Omental fat pad (tissue), 4 donors: ENCODE results near the gene ZNF511. TPM values are rescaled to one million over a fixed set of nuclear protein-coding genes. Genes with fewer than 3 reads are reported as not detected.

Experiments
- ATAC-seq: fragments of 150-250 bp; one replicate; pipeline ENCODE4 v1.9.1; 2016; ENCODE audit warnings: mild to moderate bottlenecking, moderate library complexity; ENCODE audit not compliant: low FRiP score
- DNase-seq: peaks from one replicate; pipeline ENCODE4 v3.0.0-alpha.2; 2019; ENCODE audit warnings: low spot score
- total RNA-seq, 4 donors: library from RNA; depleted of rRNA; stranded (reverse); fragments of >200 nt; gene quantifications; one replicate each; pipeline ENCODE4 v1.1.0, GENCODE V29; 2016
- TF ChIP-seq, protein P1 (sequence below), 3 donors: fragments of 450-650 bp; IDR thresholded peaks; one replicate each; pipeline ENCODE4 v1.5.1; 2016 to 2017; ENCODE audit warnings: antibody characterized with exemption in 3 of 3, mild to moderate bottlenecking in 3 of 3, moderate library complexity in 2 of 3

The ZNF511 gene
- total RNA-seq, 4 donors from 2014 or later, result 19.3 to 40.2 (median 23.3) TPM

- DNase-seq, result no peak
- no peak for ATAC-seq
- TF ChIP-seq, protein P1, sequence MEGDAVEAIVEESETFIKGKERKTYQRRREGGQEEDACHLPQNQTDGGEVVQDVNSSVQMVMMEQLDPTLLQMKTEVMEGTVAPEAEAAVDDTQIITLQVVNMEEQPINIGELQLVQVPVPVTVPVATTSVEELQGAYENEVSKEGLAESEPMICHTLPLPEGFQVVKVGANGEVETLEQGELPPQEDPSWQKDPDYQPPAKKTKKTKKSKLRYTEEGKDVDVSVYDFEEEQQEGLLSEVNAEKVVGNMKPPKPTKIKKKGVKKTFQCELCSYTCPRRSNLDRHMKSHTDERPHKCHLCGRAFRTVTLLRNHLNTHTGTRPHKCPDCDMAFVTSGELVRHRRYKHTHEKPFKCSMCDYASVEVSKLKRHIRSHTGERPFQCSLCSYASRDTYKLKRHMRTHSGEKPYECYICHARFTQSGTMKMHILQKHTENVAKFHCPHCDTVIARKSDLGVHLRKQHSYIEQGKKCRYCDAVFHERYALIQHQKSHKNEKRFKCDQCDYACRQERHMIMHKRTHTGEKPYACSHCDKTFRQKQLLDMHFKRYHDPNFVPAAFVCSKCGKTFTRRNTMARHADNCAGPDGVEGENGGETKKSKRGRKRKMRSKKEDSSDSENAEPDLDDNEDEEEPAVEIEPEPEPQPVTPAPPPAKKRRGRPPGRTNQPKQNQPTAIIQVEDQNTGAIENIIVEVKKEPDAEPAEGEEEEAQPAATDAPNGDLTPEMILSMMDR (IDR thresholded peaks at IDR 0.05), result no peak
Measured at GRCh38 chr10:133278577-133279265, 30.0 kb upstream of the ZNF511 start.

DNA sequence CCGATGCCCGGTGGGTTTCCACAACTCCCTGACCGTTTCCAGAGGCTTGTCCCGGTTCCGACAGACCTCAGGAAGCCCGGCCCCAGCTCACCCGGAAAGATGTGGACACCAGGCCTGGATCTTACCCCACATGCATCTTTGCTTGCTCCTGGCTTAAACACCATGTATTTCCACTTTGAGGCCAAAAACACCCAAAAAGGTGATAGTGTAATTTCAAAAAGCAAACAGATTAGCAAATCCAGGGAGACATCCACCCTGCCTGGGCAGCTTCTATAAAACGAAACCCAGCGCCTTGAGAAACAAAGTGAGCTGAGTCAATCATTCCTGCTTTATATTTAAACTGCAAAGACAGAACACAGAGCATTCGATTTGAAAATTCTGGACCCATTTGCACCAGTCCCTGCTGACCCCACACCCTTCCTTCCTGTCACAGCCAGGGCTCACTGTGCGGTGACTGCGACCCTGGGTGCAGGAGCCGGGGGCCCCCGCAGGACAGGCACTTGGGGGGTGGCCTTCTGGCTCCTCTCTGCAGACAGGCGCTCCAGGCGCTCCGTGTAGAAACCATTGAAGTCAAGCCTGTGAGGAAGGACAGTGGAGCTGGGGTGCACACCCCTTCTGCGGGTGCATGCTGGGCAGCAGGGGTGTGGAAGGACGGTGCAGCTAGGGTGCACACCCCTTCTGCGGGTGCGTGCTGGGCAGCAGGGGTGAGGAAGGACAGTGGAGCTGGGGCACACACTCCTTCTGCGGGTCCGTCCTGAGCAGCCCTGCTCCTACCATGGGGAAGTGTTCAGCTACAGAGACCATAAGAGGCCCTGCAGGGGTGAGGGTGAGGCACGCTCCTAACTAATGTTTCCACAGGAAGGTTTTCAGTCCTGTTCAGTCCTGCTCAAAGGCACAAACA lies 29.1 kb upstream of the ZNF511 start:
- no peak for ATAC-seq
- TF ChIP-seq, protein P1 (IDR thresholded peaks at IDR 0.05), result no peak
- no peak for DNase-seq

- ATAC-seq, result no peak
- TF ChIP-seq, protein P1 (IDR thresholded peaks at IDR 0.05), result no peak
Measured at GRCh38 chr10:133280391-133281059, 28.2 kb upstream of the ZNF511 start.

GRCh38 chr10:133281084-133281483 lies 27.6 kb upstream of the ZNF511 start:
- ATAC-seq (no peak), DNase-seq (no peak)
- TF ChIP-seq, protein P1 (IDR thresholded peaks at IDR 0.05), result no peak

More at GRCh38 chr10:133280391-133281059, 28.2 kb upstream of the ZNF511 start:
- DNase-seq, result no peak

GRCh38 chr10:133281628-133282372 lies 26.9 kb upstream of the ZNF511 start:
- TF ChIP-seq, protein P1 (IDR thresholded peaks at IDR 0.05), result no peak
- DNase-seq (no peak), ATAC-seq (no peak)

- ATAC-seq (no peak), DNase-seq (no peak)
- TF ChIP-seq, protein P1 (IDR thresholded peaks at IDR 0.05), result no peak
Measured at GRCh38 chr10:133282846-133283390, 25.8 kb upstream of the ZNF511 start.
